A549 (cell line): ENCODE data around the gene RPL35.

Source experiments
- BCL3 ChIP-seq: fragments of >200 bp; sonication (Bioruptor Twin); formaldehyde crosslinking; IDR thresholded peaks from 3 replicates; pipeline ENCODE4 v1.6.1; 2016
- CTCF ChIP-seq: fragments of >200 bp; sonication (Bioruptor Twin); formaldehyde crosslinking; IDR thresholded peaks from 3 replicates; pipeline ENCODE4 v1.5.1; 2016
- EP300 ChIP-seq, 2 experiments: fragments of >200 bp; sonication (Bioruptor Twin); formaldehyde crosslinking; IDR thresholded peaks; 2 replicates in 1 of 2; 3 replicates in 1 of 2; pipeline ENCODE4 v1.6.1; 2016 to 2017
- HDAC2 ChIP-seq: fragments of 200-600 bp; sonication (generic); IDR thresholded peaks from 2 replicates; pipeline ENCODE4 v1.6.1; 2016
- POLR2A ChIP-seq: IDR thresholded peaks from 2 replicates; pipeline ENCODE4 v1.6.1; 2012; ENCODE audit warnings: mild to moderate bottlenecking, low read length

- TF ChIP-seq CTCF (no peak), POLR2A (no peak), BCL3 (no peak), HDAC2 (no peak), EP300 (IDR thresholded peaks at IDR 0.05) (no peak)
These were observed 27.2 kb downstream of the RPL35 start for GRCh38 chr9:124834591-124834990.
